Measurements from ENCODE around the gene BORCS8.

The BORCS8 gene

GRCh38 chr19:19162495-19162894 is 29.5 kb downstream of the BORCS8 start:
- no peak for TF ChIP-seq CTCF (conservative IDR thresholded peaks at IDR 0.05)
- no peak overlapping the region for H3K27ac ChIP-seq

DNA sequence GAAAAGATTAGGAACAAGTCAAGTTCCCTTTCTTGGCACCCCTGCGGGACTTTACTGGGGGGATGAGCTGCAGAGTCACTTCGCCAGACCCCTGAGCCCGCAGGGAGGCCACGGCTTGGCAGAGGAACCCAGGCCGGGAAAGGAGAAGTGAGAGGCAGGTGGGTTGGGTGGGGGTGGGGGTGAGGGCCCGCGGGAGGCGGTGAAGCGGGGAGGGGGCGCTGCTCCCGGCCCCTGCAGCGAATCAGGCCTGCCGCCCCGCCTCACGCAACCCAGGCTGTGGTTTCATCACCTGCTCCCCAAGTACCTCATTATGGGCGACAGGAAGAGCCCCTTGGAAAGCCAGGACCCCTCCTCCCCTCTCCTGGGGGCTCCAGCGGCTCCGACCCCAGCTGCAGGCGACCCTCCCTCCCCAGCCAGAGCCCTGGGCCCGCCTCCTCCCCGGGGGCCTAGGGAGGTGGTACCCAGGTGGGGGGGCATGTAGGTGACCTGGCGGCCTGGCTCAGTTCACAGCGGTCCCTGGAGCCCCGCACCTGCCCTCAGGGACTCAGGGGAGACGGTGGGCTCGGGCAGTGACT is 31.4 kb downstream of the BORCS8 start:
- no peak overlapping the region for H3K27ac ChIP-seq
- TF ChIP-seq CTCF (conservative IDR thresholded peaks at IDR 0.05): no peak

GRCh38 chr19:19159534-19159933 is 32.4 kb downstream of the BORCS8 start:
- H3K27ac ChIP-seq: no peak overlapping the region
- TF ChIP-seq CTCF (conservative IDR thresholded peaks at IDR 0.05): no peak

DNA sequence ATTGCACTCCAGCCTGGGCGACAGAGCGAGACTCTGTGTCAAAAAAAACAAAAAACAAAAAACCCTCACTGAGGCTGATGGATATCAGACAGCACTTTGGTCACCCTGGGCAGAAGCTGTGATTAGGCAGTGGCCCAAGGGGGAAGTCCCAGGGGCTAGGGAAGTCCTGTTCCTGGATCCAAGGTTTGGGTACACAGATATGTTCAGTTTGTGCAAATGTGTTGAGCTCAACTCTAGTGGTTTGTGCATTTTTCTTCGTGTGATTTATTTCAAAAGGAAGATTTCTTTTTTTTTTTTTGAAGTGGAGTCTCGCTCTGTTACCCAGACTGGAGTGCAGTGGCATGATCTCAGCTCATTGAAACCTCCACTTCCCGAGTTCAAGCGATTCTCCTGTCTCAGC is 34.1 kb downstream of the BORCS8 start:
- no peak overlapping the region for H3K27ac ChIP-seq
- TF ChIP-seq CTCF (conservative IDR thresholded peaks at IDR 0.05): no peak

- no peak overlapping the region for H3K27ac ChIP-seq
Observed at GRCh38 chr19:19155495-19156219, 36.3 kb downstream of the BORCS8 start.

GRCh38 chr19:19154768-19155494 is 37.0 kb downstream of the BORCS8 start:
- TF ChIP-seq CTCF (conservative IDR thresholded peaks at IDR 0.05): no peak
- no peak overlapping the region for H3K27ac ChIP-seq

More at GRCh38 chr19:19155495-19156219, 36.3 kb downstream of the BORCS8 start:
- TF ChIP-seq CTCF (conservative IDR thresholded peaks at IDR 0.05): no peak

DNA sequence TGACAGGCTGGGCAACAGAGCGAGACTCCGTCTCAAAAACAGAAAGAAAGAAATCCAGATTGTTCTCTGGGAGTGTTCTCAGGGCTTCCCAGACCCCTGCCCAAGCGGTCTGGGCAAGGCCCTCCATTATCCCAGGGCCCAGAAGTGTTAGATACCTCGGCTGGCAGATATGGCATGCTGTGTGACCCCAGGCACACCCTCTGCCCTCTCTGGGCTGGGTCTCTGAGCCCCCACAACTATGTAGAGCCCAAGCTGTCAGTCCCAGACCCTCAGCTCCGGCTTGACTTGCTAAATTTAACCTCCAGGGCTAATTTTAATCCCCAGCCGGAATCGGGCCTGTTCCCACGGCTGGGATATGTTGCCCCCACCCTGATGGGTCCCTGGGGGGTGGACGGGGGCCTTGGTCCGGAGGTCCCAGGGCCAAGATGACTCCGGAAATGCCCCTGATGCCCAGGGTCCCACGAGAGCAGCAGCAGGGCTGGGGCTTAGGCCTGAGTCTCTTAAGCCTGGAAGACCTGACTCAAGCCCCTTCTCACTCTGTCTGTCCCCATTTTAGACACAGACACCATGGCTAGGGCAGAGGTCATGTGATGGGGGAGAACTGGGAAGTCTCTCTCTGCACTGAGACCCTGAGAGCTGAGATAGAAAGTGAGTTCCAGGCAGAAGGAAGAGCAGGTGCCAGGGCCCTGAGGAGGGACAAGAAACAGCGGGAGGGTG is 39.1 kb downstream of the BORCS8 start:
- TF ChIP-seq CTCF (conservative IDR thresholded peaks at IDR 0.05): no peak
- H3K27ac ChIP-seq: no peak overlapping the region

All from VCaP (cell line).